Measurements from ENCODE around the gene LRIG1. TPM values are rescaled to one million over a fixed set of nuclear protein-coding genes. Genes with fewer than 3 reads are reported as not detected.

Gene LRIG1
- total RNA-seq, 1 donor from 2014 or later, result 8.2 TPM

GRCh38 chr3:66538390-66538789 is 37.6 kb upstream of the LRIG1 start:
- Histone ChIP-seq H3K27me3 (ENCODE audit: control insufficient read depth, insufficient read depth, low read length) (no peaks in the 10 kb centered on the region), H3K4me3 (ENCODE audit: low read depth, low read length) (no peak overlapping the region), H3K36me3 (ENCODE audit: control insufficient read depth, insufficient read depth, low read length) (no peaks in the 10 kb centered on the region)
- DNase-seq (ENCODE audit: low read depth), result no peak
- no peak for TF ChIP-seq CTCF (IDR thresholded peaks at IDR 0.05; ENCODE audit: insufficient read depth, low read length, poor library complexity, severe bottlenecking)

- no peaks in the 10 kb centered on the region for H3K36me3 ChIP-seq (ENCODE audit: control insufficient read depth, insufficient read depth, low read length)
- DNase-seq (ENCODE audit: low read depth), result no peak
- no peak for TF ChIP-seq CTCF (IDR thresholded peaks at IDR 0.05; ENCODE audit: insufficient read depth, low read length, poor library complexity, severe bottlenecking)
- H3K27me3 ChIP-seq (ENCODE audit: control insufficient read depth, insufficient read depth, low read length), result no peaks in the 10 kb centered on the region
- H3K4me3 ChIP-seq (ENCODE audit: low read depth, low read length), result no peak overlapping the region
Measured at GRCh38 chr3:66537735-66538134, 36.9 kb upstream of the LRIG1 start.

- H3K36me3 ChIP-seq (ENCODE audit: control insufficient read depth, insufficient read depth, low read length), result no peaks in the 10 kb centered on the region
- no peak for DNase-seq (ENCODE audit: low read depth)
- H3K4me3 ChIP-seq (ENCODE audit: low read depth, low read length), result no peak overlapping the region
- H3K27me3 ChIP-seq (ENCODE audit: control insufficient read depth, insufficient read depth, low read length), result no peaks in the 10 kb centered on the region
- TF ChIP-seq CTCF (IDR thresholded peaks at IDR 0.05; ENCODE audit: insufficient read depth, low read length, poor library complexity, severe bottlenecking), result no peak
Measured at GRCh38 chr3:66536791-66537190, 36.0 kb upstream of the LRIG1 start.

GRCh38 chr3:66534304-66534845 is 33.6 kb upstream of the LRIG1 start:
- TF ChIP-seq CTCF (IDR thresholded peaks at IDR 0.05; ENCODE audit: insufficient read depth, low read length, poor library complexity, severe bottlenecking), result no peak
- DNase-seq (ENCODE audit: low read depth), result no peak
- no peak overlapping the region for H3K4me3 ChIP-seq (ENCODE audit: low read depth, low read length)
- no peaks in the 10 kb centered on the region for H3K36me3 ChIP-seq (ENCODE audit: control insufficient read depth, insufficient read depth, low read length)
- no peaks in the 10 kb centered on the region for H3K27me3 ChIP-seq (ENCODE audit: control insufficient read depth, insufficient read depth, low read length)

GRCh38 chr3:66532613-66533012 is 31.8 kb upstream of the LRIG1 start:
- Histone ChIP-seq H3K4me3 (ENCODE audit: low read depth, low read length) (no peak overlapping the region), H3K36me3 (ENCODE audit: control insufficient read depth, insufficient read depth, low read length) (no peaks in the 10 kb centered on the region), H3K27me3 (ENCODE audit: control insufficient read depth, insufficient read depth, low read length) (no peaks in the 10 kb centered on the region)
- DNase-seq (ENCODE audit: low read depth), result no peak
- TF ChIP-seq CTCF (IDR thresholded peaks at IDR 0.05; ENCODE audit: insufficient read depth, low read length, poor library complexity, severe bottlenecking), result no peak

- DNase-seq (ENCODE audit: low read depth), result no peak
- Histone ChIP-seq H3K4me3 (ENCODE audit: low read depth, low read length) (no peak overlapping the region), H3K36me3 (ENCODE audit: control insufficient read depth, insufficient read depth, low read length) (no peaks in the 10 kb centered on the region), H3K27me3 (ENCODE audit: control insufficient read depth, insufficient read depth, low read length) (no peaks in the 10 kb centered on the region)
- TF ChIP-seq CTCF (IDR thresholded peaks at IDR 0.05; ENCODE audit: insufficient read depth, low read length, poor library complexity, severe bottlenecking), result no peak
Measured at GRCh38 chr3:66532160-66532587, 31.4 kb upstream of the LRIG1 start.
